ENCODE data around the gene SEPTIN5. TPM values are rescaled to one million over a fixed set of nuclear protein-coding genes. Genes with fewer than 3 reads are reported as not detected.

The SEPTIN5 gene
- total RNA-seq, 1 donor from 2014 or later = 9.3 TPM

DNA sequence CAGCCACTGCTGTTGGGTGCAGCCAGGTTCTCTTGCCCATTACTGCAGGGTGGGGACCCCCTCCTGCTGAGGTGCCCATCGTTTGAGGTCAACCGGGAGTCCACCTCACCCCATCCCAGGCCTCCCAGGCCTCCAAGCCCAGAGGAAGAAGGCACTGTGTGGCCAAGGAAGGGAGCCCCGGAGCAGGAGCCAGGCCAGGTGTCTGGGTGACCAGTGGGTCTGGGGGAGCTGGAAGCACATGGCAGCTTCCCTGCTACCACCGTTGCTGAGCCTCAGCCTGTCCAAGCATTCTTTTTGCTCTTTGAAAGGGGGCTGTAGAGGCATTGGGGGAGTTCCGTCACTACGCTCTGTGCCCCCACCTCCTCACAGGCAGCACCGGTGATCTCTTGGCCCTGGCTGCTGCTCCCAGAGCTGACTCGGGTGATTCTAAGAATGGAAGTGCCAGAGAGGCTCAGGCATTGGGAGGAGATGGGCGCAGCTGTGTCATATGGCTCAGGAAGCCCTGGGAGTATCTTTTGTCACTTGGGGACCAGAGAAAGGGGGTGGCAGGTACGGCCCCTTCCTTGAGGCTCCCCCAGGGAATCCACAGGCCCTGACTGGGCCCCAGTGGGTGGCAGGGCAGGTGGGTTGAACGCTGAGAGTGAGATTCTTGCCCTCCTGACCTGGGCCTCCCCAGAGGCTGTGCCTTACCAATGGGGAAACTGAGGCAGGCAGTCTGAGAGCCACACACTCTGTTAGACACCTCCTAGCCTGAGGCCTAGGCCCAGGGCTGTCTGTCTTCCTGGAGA is 1.9 kb downstream of the SEPTIN5 start:
- TF ChIP-seq, protein P1, sequence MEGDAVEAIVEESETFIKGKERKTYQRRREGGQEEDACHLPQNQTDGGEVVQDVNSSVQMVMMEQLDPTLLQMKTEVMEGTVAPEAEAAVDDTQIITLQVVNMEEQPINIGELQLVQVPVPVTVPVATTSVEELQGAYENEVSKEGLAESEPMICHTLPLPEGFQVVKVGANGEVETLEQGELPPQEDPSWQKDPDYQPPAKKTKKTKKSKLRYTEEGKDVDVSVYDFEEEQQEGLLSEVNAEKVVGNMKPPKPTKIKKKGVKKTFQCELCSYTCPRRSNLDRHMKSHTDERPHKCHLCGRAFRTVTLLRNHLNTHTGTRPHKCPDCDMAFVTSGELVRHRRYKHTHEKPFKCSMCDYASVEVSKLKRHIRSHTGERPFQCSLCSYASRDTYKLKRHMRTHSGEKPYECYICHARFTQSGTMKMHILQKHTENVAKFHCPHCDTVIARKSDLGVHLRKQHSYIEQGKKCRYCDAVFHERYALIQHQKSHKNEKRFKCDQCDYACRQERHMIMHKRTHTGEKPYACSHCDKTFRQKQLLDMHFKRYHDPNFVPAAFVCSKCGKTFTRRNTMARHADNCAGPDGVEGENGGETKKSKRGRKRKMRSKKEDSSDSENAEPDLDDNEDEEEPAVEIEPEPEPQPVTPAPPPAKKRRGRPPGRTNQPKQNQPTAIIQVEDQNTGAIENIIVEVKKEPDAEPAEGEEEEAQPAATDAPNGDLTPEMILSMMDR (IDR thresholded peaks at IDR 0.05) = no peak
- intact Hi-C loops (cut with DNase I) = no loop called here
- DNase-seq (no peak), ATAC-seq (no peak)
- Histone ChIP-seq H3K9me3 (no peaks in the 10 kb centered on the region), H3K36me3 (no peaks in the 10 kb centered on the region), H3K27ac (no peak overlapping the region), H3K27me3 (ENCODE audit: low read depth) (peaks cover 66% of the 10 kb centered on the region), H3K4me3 (no peak overlapping the region), H3K4me1 (peaks cover 21% of the 10 kb centered on the region)

DNA sequence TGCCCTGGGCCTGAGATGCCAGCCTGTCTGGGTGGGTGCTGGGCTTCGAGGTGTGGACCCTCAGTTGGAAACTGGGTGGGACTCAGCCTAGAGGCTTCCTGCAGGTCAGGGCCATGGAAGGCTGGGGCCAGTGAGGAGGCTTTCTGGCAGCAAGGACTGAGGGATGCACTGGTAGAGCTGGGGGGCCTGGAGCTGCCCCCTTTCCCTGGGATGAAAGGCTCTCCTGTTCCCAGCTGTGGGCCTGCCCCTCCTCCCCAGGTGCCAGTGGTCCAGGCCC is 2.5 kb downstream of the SEPTIN5 start:
- DNase-seq (no peak), ATAC-seq (no peak)
- Histone ChIP-seq H3K4me3 (no peak overlapping the region), H3K27me3 (ENCODE audit: low read depth) (peaks cover 71% of the 10 kb centered on the region), H3K36me3 (no peaks in the 10 kb centered on the region), H3K4me1 (peaks cover 21% of the 10 kb centered on the region), H3K9me3 (no peaks in the 10 kb centered on the region), H3K27ac (no peak overlapping the region)
- intact Hi-C loops (cut with DNase I) = no loop called here
- TF ChIP-seq, protein P1 (IDR thresholded peaks at IDR 0.05) = no peak

DNA sequence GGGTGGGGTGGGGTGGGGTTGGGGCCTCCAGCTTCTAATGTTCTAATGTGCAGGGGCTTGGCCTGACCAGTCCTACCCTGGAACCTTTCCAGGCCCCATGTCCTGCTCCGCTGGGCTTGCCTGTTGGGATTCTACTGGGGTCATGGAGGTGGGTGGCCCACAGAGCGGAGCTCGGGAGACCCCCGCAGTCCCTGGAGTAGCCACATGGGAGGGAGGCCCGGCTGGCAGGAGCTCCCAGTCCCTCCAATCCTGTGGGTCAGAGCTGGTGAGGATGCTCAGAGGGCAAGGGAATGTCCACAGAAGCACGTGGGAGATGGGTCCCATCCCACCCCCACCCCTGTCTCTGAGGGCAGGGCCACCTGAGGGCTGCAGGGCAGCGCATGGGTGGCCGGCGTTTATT is 2.9 kb downstream of the SEPTIN5 start:
- Histone ChIP-seq H3K4me1 (peaks cover 21% of the 10 kb centered on the region), H3K27me3 (ENCODE audit: low read depth) (peaks cover 75% of the 10 kb centered on the region), H3K9me3 (no peaks in the 10 kb centered on the region), H3K27ac (no peak overlapping the region), H3K4me3 (no peak overlapping the region), H3K36me3 (no peaks in the 10 kb centered on the region)
- TF ChIP-seq, protein P1 (IDR thresholded peaks at IDR 0.05) = no peak
- ATAC-seq (no peak), DNase-seq (no peak)
- intact Hi-C loops (cut with DNase I) = no loop called here

- TF ChIP-seq, protein P1 (IDR thresholded peaks at IDR 0.05) = peak; percentile 97
- Histone ChIP-seq H3K27ac (peak overlapping the region; percentile 24), H3K4me1 (peaks cover 25% of the 10 kb centered on the region), H3K27me3 (ENCODE audit: low read depth) (peaks cover 82% of the 10 kb centered on the region), H3K36me3 (no peaks in the 10 kb centered on the region), H3K9me3 (no peaks in the 10 kb centered on the region), H3K4me3 (peak overlapping the region; percentile 61)
- peak; percentile 87 for DNase-seq
- intact Hi-C loops (cut with DNase I) = no loop called here
- peak; percentile 90 to 91 for ATAC-seq
Observed at GRCh38 chr22:19717691-19718455, 3.6 kb downstream of the SEPTIN5 start.

- DNase-seq (no peak), ATAC-seq (peak in 1 of 2 donors; percentile 1)
- H3K9me3 ChIP-seq = no peaks in the 10 kb centered on the region
- H3K4me3 ChIP-seq = peak overlapping the region; percentile 61
- TF ChIP-seq, protein P1 (IDR thresholded peaks at IDR 0.05) = no peak
- peaks cover 32% of the 10 kb centered on the region for H3K4me1 ChIP-seq
- peak overlapping the region; percentile 24 for H3K27ac ChIP-seq
- H3K36me3 ChIP-seq = no peaks in the 10 kb centered on the region
- peaks cover 82% of the 10 kb centered on the region for H3K27me3 ChIP-seq (ENCODE audit: low read depth)
- intact Hi-C loops (cut with DNase I) = no loop called here
Observed at GRCh38 chr22:19718456-19719049, 4.2 kb downstream of the SEPTIN5 start.
